DOHH2 (cell line): ENCODE data around the gene PARS2.

Source experiments
- H3F3A ChIP-seq: fragments of 200-600 bp; sonication (generic), shearing (Covaris generic); 2 replicates; pipeline ENCODE4 v1.6.0; 2016; ENCODE audit warnings: antibody characterized with exemption, mild to moderate bottlenecking; ENCODE audit not compliant: control insufficient read depth, insufficient read depth
- H3K27ac ChIP-seq: fragments of 200-600 bp; sonication (generic); 2 replicates; pipeline ENCODE4 v1.5.1; 2014; ENCODE audit warnings: low read depth, mild to moderate bottlenecking, low read length, moderate library complexity
- H3K27me3 ChIP-seq: fragments of 200-600 bp; sonication (generic); 2 replicates; pipeline ENCODE4 v1.6.1; 2014; ENCODE audit warnings: mild to moderate bottlenecking, low read length, mixed read lengths; ENCODE audit not compliant: control insufficient read depth
- H3K36me3 ChIP-seq: fragments of 200-600 bp; sonication (generic); 2 replicates; pipeline ENCODE4 v1.6.1; 2014; ENCODE audit warnings: mild to moderate bottlenecking, low read length, moderate library complexity, mixed read lengths; ENCODE audit not compliant: control insufficient read depth
- H3K4me1 ChIP-seq: fragments of 200-600 bp; sonication (generic); 2 replicates; pipeline ENCODE4 v1.6.1; 2014; ENCODE audit warnings: mild to moderate bottlenecking, low read length, mixed read lengths; ENCODE audit not compliant: control insufficient read depth
- H3K4me2 ChIP-seq: fragments of 200-600 bp; sonication (generic); 2 replicates; pipeline ENCODE4 v1.6.0; 2014; ENCODE audit warnings: mild to moderate bottlenecking, low read length, moderate library complexity
- H3K4me3 ChIP-seq: fragments of 200-600 bp; sonication (generic); 2 replicates; pipeline ENCODE4 v1.5.1; 2014; ENCODE audit warnings: mild to moderate bottlenecking, low read length, mixed read lengths
- H3K79me2 ChIP-seq: fragments of 200-600 bp; sonication (generic); 2 replicates; pipeline ENCODE4 v1.6.1; 2014; ENCODE audit warnings: mild to moderate bottlenecking, low read length, mixed read lengths; ENCODE audit not compliant: control insufficient read depth
- H3K9me2 ChIP-seq: fragments of 200-600 bp; sonication (generic); replicated peaks from 2 replicates; pipeline ENCODE4 v1.6.1; 2014; ENCODE audit warnings: mild to moderate bottlenecking, low read length, mixed read lengths; ENCODE audit not compliant: control insufficient read depth
- H3K9me3 ChIP-seq: fragments of 200-600 bp; sonication (generic); 2 replicates; pipeline ENCODE4 v1.6.1; 2014; ENCODE audit warnings: antibody characterized with exemption, low read length, mixed read lengths; ENCODE audit not compliant: control insufficient read depth, insufficient read depth
- H4K20me1 ChIP-seq: fragments of 200-600 bp; sonication (generic); 2 replicates; pipeline ENCODE4 v1.6.0; 2014; ENCODE audit warnings: low read depth, mild to moderate bottlenecking, antibody characterized with exemption, low read length, moderate library complexity; ENCODE audit not compliant: control insufficient read depth, insufficient read depth
- CTCF ChIP-seq: fragments of 200-600 bp; sonication (generic); IDR thresholded peaks from one replicate; pipeline ENCODE4 v1.5.1; 2014; ENCODE audit warnings: antibody characterized with exemption, mild to moderate bottlenecking, low read depth, low read length; ENCODE audit not compliant: poor library complexity, severe bottlenecking
- EZH2phosphoT487 ChIP-seq: fragments of 200-600 bp; sonication (generic); IDR thresholded peaks from 2 replicates; pipeline ENCODE4 v1.6.1; 2017; ENCODE audit warnings: borderline replicate concordance, mild to moderate bottlenecking, antibody characterized with exemption, low read length, moderate library complexity, mixed read lengths

PARS2 gene

GRCh38 chr1:54728027-54728426, 36.3 kb downstream of the PARS2 start:
- Histone ChIP-seq H3K27me3 (no peaks in the 10 kb centered on the region), H3F3A (no peaks in the 10 kb centered on the region), H3K4me3 (no peak overlapping the region), H3K79me2 (no peaks in the 10 kb centered on the region), H3K4me1 (no peaks in the 10 kb centered on the region), H3K4me2 (no peak overlapping the region), H4K20me1 (peaks cover 3% of the 10 kb centered on the region; the same call in 1 of the 2 replicates), H3K9me3 (no peaks in the 10 kb centered on the region), H3K9me2 (no peaks in the 10 kb centered on the region), H3K36me3 (peaks cover 84% of the 10 kb centered on the region), H3K27ac (no peak overlapping the region)
- TF ChIP-seq EZH2phosphoT487: no peak
- TF ChIP-seq CTCF: no peak

GRCh38 chr1:54724771-54725170, 39.6 kb downstream of the PARS2 start:
- no peaks in the 10 kb centered on the region for H3F3A ChIP-seq
- no peak overlapping the region for H3K4me3 ChIP-seq
- H3K27me3 ChIP-seq: no peaks in the 10 kb centered on the region
- H3K36me3 ChIP-seq: peaks cover 93% of the 10 kb centered on the region
- H3K4me1 ChIP-seq: no peaks in the 10 kb centered on the region
- no peaks in the 10 kb centered on the region for H3K79me2 ChIP-seq
- no peak overlapping the region for H3K27ac ChIP-seq
- H3K9me2 ChIP-seq: no peaks in the 10 kb centered on the region
- H4K20me1 ChIP-seq: peaks cover 9% of the 10 kb centered on the region; the same call in 1 of the 2 replicates
- H3K4me2 ChIP-seq: no peak overlapping the region
- no peaks in the 10 kb centered on the region for H3K9me3 ChIP-seq
- TF ChIP-seq EZH2phosphoT487: no peak
- no peak for TF ChIP-seq CTCF

GRCh38 chr1:54723985-54724384, 40.3 kb downstream of the PARS2 start:
- peaks cover 5% of the 10 kb centered on the region for H3K79me2 ChIP-seq
- no peak overlapping the region for H3K27ac ChIP-seq
- TF ChIP-seq CTCF: no peak
- no peaks in the 10 kb centered on the region for H3F3A ChIP-seq
- H3K4me2 ChIP-seq: no peak overlapping the region
- peaks cover 93% of the 10 kb centered on the region for H3K36me3 ChIP-seq
- no peaks in the 10 kb centered on the region for H3K27me3 ChIP-seq
- H3K4me1 ChIP-seq: no peaks in the 10 kb centered on the region
- H4K20me1 ChIP-seq: peaks cover 9% of the 10 kb centered on the region; the same call in 1 of the 2 replicates
- H3K9me2 ChIP-seq: no peaks in the 10 kb centered on the region
- H3K9me3 ChIP-seq: no peaks in the 10 kb centered on the region
- no peak overlapping the region for H3K4me3 ChIP-seq

- peaks cover 8% of the 10 kb centered on the region for H3K4me1 ChIP-seq
- H3K79me2 ChIP-seq: peaks cover 23% of the 10 kb centered on the region
- no peak overlapping the region for H3K4me2 ChIP-seq
- H3K27ac ChIP-seq: no peak overlapping the region
- H3F3A ChIP-seq: no peaks in the 10 kb centered on the region
- H3K4me3 ChIP-seq: no peak overlapping the region
- no peaks in the 10 kb centered on the region for H3K9me2 ChIP-seq
- H3K9me3 ChIP-seq: no peaks in the 10 kb centered on the region
- peaks cover 91% of the 10 kb centered on the region for H3K36me3 ChIP-seq
- peaks cover 9% of the 10 kb centered on the region; the same call in 1 of the 2 replicates for H4K20me1 ChIP-seq
- H3K27me3 ChIP-seq: no peaks in the 10 kb centered on the region
- TF ChIP-seq CTCF (no peak), EZH2phosphoT487 (no peak)
Measured at GRCh38 chr1:54721719-54722118, 42.6 kb downstream of the PARS2 start.
